ENCODE data around the gene NUDT5. TPM values are rescaled to one million over a fixed set of nuclear protein-coding genes. Genes with fewer than 3 reads are reported as not detected.
A peak's percentile ranks its signal among the peaks of the same experiment; 100 is the strongest.
"Not testable (repeated sequence)": the region's sequence is repeated elsewhere in the genome, so short reads cannot be mapped to it uniquely, and the experiment has no call there.

Gene NUDT5
- total RNA-seq, result 10 to 100 TPM; 50.7 to 55.7 TPM
- polyA plus RNA-seq, result 10 to 100 TPM; 45.0 to 52.7 (median 49.5) TPM
- 30.7 to 106 (median 76.1) reads per million in 6 experiments for total RNA-seq

DNA sequence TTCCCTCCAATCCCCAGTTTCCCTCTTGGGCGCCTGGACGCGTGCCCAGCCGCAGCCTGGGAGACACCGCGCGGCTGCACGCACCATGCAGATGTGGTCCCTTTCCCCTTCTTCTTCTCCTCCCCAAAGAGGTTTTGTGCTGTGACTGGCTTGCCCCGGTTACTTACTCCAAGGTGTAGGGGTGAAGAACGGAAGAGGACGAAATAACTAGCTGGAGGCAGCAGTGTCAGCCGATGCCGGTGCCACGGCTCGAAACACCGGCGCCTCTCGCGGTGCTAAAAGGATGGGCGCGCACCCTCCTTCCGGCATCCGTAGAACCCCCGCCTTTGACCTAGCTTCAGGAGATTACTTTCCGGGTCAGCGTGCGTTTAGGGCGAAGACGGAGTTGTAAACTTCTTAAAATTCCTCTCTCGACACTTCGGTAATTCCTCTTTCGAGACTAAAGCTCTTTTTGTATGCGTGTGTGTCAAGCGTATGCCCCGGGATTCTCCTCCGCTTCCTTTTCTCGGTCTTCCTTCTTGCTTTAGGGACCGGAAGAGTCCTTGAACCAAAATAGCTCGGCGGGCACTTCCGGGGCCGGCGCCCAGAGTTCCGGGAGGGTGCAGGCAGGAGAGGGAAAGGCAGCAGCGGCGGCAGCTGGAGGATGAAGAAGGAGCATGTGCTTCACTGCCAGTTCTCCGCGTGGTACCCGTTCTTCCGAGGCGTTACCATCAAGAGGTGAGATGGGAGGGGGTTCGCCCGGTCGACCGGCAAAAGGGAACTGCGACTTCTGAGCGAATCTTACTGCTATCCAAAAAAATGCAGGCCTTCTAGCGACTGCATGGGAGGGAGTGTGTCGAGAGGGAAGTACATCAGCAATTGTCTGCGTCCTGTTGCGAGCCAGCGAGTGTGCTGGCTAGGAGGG lies at the start of gene NUDT5, which contains the start of gene CDC123:
NUDT5 (minus strand) TSS at position 289 of the 904 bp plus-strand sequence. CDS start 9,600 bp downstream, outside the sequence.
CDC123 (plus strand) TSS at position 586 of the 904 bp plus-strand sequence; CDS start at position 644, 58 bp downstream.
- peaks cover 0 to 37% (median 12%) of the 10 kb centered on the region in 3 donors for H3K36me3 Mint-ChIP-seq
- no peaks in the 10 kb centered on the region for H3K27me3 Mint-ChIP-seq
- peaks cover 23 to 67% (median 63%) of the 10 kb centered on the region in 4 donors for H3K4me1 Mint-ChIP-seq
- H3K9me3 Mint-ChIP-seq, result no peaks in the 10 kb centered on the region
- ATAC-seq, result peak; percentile 93
- POLR2A ChIA-PET, result interaction anchor here (0.9 to 1.6 kb wide), 10 partner anchors 12 to 154 kb away, joined by 3 to 14 read pairs (median 4); partner anchors contain the start of genes CAMK1D and UPF2
- peak within 1 kb of the TSS; percentile 95 to 100 (median 99) for H3K27ac Mint-ChIP-seq
- H3K4me3 Mint-ChIP-seq, result peak within 1 kb of the TSS; percentile 94 to 100 (median 98)
- DNase-seq, result peak; percentile 73 to 92 (median 80)

GRCh38 chr10:12243864-12244620 lies 48.4 kb upstream of the NUDT5 start:
- DNase-seq (peak in 1 of 10 donors; percentile 22), ATAC-seq (peak in 1 of 2 donors; percentile 46)
- Mint-ChIP-seq H3K9me3 (no peaks in the 10 kb centered on the region), H3K4me3 (no peak overlapping the region), H3K27ac (peak overlapping the region in 6 of 10 donors; percentile 28 to 91 (median 76)), H3K36me3 (peaks cover 6 to 92% (median 10%) of the 10 kb centered on the region in 3 donors), H3K4me1 (peaks cover 0 to 46% (median 8%) of the 10 kb centered on the region in 4 donors), H3K27me3 (no peaks in the 10 kb centered on the region)
- POLR2A ChIA-PET, result interaction anchor here (0.7 kb wide), 1 partner anchor 21 kb away, joined by 3 read pairs; no protein-coding TSS in a partner anchor

DNA sequence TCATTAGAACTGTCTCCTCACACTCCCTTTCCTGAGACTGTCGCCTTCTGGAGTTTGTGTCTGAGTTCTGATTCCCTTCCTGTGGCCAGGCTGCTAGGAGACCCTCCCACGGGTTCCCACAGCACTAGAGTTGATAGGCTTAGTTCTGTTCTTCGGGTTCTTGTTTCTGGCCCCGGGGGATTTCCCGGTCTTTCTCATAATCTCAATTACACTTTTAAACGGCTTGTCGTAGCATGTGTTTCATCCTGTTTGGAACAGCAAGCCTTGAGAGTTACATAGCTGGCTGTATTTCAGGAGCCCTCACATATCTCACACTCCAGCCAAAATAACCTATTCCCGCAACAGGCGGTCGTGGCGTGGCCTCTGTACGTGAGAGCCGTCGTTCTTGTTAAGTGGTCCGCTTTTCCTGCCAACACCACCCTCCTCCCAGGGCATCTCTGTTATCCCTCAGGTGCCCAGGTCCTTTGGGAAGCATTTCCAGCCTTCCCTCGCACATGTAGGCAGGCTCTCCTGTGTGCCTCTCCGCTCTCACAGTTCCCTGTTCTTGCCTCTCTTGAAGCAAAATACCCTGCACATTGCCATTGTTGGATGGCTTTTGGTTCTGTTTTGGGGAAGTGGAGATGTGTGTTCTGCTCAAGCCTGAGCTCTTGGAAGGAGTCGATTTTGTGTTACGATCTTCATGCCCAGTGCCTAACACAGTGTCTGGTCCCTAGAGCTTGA lies 46.3 kb upstream of the NUDT5 start:
- Mint-ChIP-seq H3K4me1 (peaks cover 0 to 50% (median 8%) of the 10 kb centered on the region in 4 donors), H3K9me3 (no peaks in the 10 kb centered on the region), H3K36me3 (peaks cover 6 to 89% (median 19%) of the 10 kb centered on the region in 3 donors), H3K27ac (peak overlapping the region in 9 of 10 donors; percentile 46 to 91 (median 72)), H3K27me3 (no peaks in the 10 kb centered on the region), H3K4me3 (peak overlapping the region in 1 of 10 donors; percentile 9)
- POLR2A ChIA-PET, result interaction anchor here (0.6 kb wide), 1 partner anchor 58 kb away, joined by 3 read pairs; no protein-coding TSS in a partner anchor
- ATAC-seq (no peak), DNase-seq (no peak)

DNA sequence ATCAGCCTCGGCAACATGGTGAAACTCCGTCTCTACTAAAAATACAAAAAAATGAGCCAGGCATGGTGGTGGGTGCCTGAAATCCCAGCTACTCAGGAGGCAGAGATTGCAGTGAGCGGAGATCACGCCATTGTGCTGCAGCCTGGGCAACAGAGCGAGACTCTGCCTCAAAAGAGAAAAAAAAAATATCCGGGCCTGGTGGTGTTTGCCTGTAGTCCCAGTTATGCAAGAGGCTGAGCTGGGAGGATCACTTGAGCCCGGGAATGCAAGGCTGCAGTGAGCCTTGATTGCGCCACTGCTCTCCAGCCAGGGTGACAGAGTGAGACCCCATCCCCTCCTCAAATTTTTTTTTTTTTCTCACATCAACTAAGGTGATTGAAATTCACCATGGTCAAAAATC lies 43.1 kb upstream of the NUDT5 start:
- Mint-ChIP-seq H3K9me3 (no peaks in the 10 kb centered on the region), H3K4me1 (peaks cover 0 to 36% (median 8%) of the 10 kb centered on the region in 4 donors), H3K4me3 (no peak overlapping the region), H3K27ac (no peak overlapping the region), H3K36me3 (peaks cover 6 to 85% (median 29%) of the 10 kb centered on the region in 3 donors), H3K27me3 (no peaks in the 10 kb centered on the region)
- ATAC-seq (no peak), DNase-seq (no peak)
- POLR2A ChIA-PET, result interaction anchor here (0.6 kb wide), 1 partner anchor 166 kb away, joined by 3 read pairs; no protein-coding TSS in a partner anchor

- Mint-ChIP-seq H3K27me3 (no peaks in the 10 kb centered on the region), H3K4me3 (no peak overlapping the region), H3K9me3 (no peaks in the 10 kb centered on the region), H3K27ac (peak overlapping the region in 2 of 10 donors; percentile 65 to 74), H3K4me1 (peaks cover 0 to 26% (median 8%) of the 10 kb centered on the region in 4 donors), H3K36me3 (peaks cover 6 to 81% (median 29%) of the 10 kb centered on the region in 3 donors)
- DNase-seq (no peak), ATAC-seq (no peak)
- POLR2A ChIA-PET, result no interaction called here
Observed at GRCh38 chr10:12237265-12238220, 41.9 kb upstream of the NUDT5 start.

- Mint-ChIP-seq H3K36me3 (peaks cover 0 to 82% (median 35%) of the 10 kb centered on the region in 3 donors), H3K27me3 (no peaks in the 10 kb centered on the region), H3K4me3 (no peak overlapping the region)
Observed at GRCh38 chr10:12235796-12236195, 40.1 kb upstream of the NUDT5 start.

GRCh38 chr10:12235116-12235694 lies 39.5 kb upstream of the NUDT5 start:
- DNase-seq (no peak), ATAC-seq (no peak)
- Mint-ChIP-seq H3K36me3 (peaks cover 0 to 82% (median 34%) of the 10 kb centered on the region in 3 donors), H3K27ac (peak overlapping the region in 2 of 10 donors; percentile 0 to 41), H3K27me3 (no peaks in the 10 kb centered on the region), H3K4me1 (peaks cover 0 to 5% (median 0%) of the 10 kb centered on the region in 4 donors), H3K9me3 (no peaks in the 10 kb centered on the region), H3K4me3 (no peak overlapping the region)
- POLR2A ChIA-PET, result no interaction called here

More at GRCh38 chr10:12235796-12236195, 40.1 kb upstream of the NUDT5 start:
- DNase-seq (no peak), ATAC-seq (no peak)
- Mint-ChIP-seq H3K9me3 (no peaks in the 10 kb centered on the region), H3K4me1 (peaks cover 0 to 9% (median 2%) of the 10 kb centered on the region in 4 donors), H3K27ac (no peak overlapping the region)
- POLR2A ChIA-PET, result no interaction called here

- DNase-seq, H3K4me3 Mint-ChIP-seq, H3K4me1 Mint-ChIP-seq, ATAC-seq, H3K27me3 Mint-ChIP-seq, POLR2A ChIA-PET, H3K9me3 Mint-ChIP-seq: not testable (repeated sequence)
- Mint-ChIP-seq H3K36me3 (peaks cover 2 to 85% (median 36%) of the 10 kb centered on the region in 3 donors), H3K27ac (peak overlapping the region in 2 of 10 donors; percentile 0 to 41)
Observed at GRCh38 chr10:12234687-12235086, 39.0 kb upstream of the NUDT5 start.

GRCh38 chr10:12228851-12229250 lies 33.2 kb upstream of the NUDT5 start:
- DNase-seq (no peak), ATAC-seq (no peak)
- Mint-ChIP-seq H3K27me3 (no peaks in the 10 kb centered on the region), H3K36me3 (peaks cover 14 to 79% (median 27%) of the 10 kb centered on the region in 3 donors), H3K9me3 (no peaks in the 10 kb centered on the region), H3K27ac (peak overlapping the region in 1 of 10 donors; percentile 49), H3K4me3 (no peak overlapping the region), H3K4me1 (peaks cover 0 to 8% (median 1%) of the 10 kb centered on the region in 4 donors)
- POLR2A ChIA-PET, result no interaction called here

GRCh38 chr10:12226438-12226837 lies 30.7 kb upstream of the NUDT5 start:
- H3K27me3 Mint-ChIP-seq, DNase-seq, H3K27ac Mint-ChIP-seq, ATAC-seq, H3K9me3 Mint-ChIP-seq, H3K4me3 Mint-ChIP-seq, POLR2A ChIA-PET: not testable (repeated sequence)
- peaks cover 14 to 80% (median 27%) of the 10 kb centered on the region in 3 donors for H3K36me3 Mint-ChIP-seq
- peaks cover 0 to 12% (median 4%) of the 10 kb centered on the region in 4 donors for H3K4me1 Mint-ChIP-seq
